ENCODE data around the gene PTPRN2. TPM values are rescaled to one million over a fixed set of nuclear protein-coding genes. Genes with fewer than 3 reads are reported as not detected.

PTPRN2 gene
- total RNA-seq, 1 donor from 2014 or later: 1.8 TPM

GRCh38 chr7:158494643-158495042, 93.0 kb downstream of the PTPRN2 start:
- Mint-ChIP-seq H3K36me3 (ENCODE audit: low read depth) (no peaks in the 10 kb centered on the region), H3K9me3 (no peaks in the 10 kb centered on the region), H3K4me1 (no peaks in the 10 kb centered on the region), H3K4me3 (no peak overlapping the region), H3K27me3 (no peaks in the 10 kb centered on the region), H3K27ac (no peak overlapping the region)
- intact Hi-C loops (cut with micrococcal nuclease): no loop called here
- ChIA-PET POLR2A (no interaction called here), CTCF (interaction anchor here (1.3 kb wide), 1 partner anchor 483 kb away, joined by 4 read pairs; no protein-coding TSS in a partner anchor)
- DNase-seq: no peak
- no peak for ATAC-seq (ENCODE audit: low read depth)
- TF ChIP-seq, protein P1, sequence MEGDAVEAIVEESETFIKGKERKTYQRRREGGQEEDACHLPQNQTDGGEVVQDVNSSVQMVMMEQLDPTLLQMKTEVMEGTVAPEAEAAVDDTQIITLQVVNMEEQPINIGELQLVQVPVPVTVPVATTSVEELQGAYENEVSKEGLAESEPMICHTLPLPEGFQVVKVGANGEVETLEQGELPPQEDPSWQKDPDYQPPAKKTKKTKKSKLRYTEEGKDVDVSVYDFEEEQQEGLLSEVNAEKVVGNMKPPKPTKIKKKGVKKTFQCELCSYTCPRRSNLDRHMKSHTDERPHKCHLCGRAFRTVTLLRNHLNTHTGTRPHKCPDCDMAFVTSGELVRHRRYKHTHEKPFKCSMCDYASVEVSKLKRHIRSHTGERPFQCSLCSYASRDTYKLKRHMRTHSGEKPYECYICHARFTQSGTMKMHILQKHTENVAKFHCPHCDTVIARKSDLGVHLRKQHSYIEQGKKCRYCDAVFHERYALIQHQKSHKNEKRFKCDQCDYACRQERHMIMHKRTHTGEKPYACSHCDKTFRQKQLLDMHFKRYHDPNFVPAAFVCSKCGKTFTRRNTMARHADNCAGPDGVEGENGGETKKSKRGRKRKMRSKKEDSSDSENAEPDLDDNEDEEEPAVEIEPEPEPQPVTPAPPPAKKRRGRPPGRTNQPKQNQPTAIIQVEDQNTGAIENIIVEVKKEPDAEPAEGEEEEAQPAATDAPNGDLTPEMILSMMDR (IDR thresholded peaks at IDR 0.05): no peak

GRCh38 chr7:158494162-158494586, 93.4 kb downstream of the PTPRN2 start:
- no peaks in the 10 kb centered on the region for H3K27me3 Mint-ChIP-seq
- intact Hi-C loops (cut with micrococcal nuclease): no loop called here
- H3K4me1 Mint-ChIP-seq: no peaks in the 10 kb centered on the region
- no peak overlapping the region for H3K27ac Mint-ChIP-seq
- H3K9me3 Mint-ChIP-seq: no peaks in the 10 kb centered on the region
- no peak overlapping the region for H3K4me3 Mint-ChIP-seq
- TF ChIP-seq, protein P1 (IDR thresholded peaks at IDR 0.05): no peak
- CTCF ChIA-PET: interaction anchor here (1.3 kb wide), 1 partner anchor 483 kb away, joined by 4 read pairs; no protein-coding TSS in a partner anchor
- ATAC-seq (ENCODE audit: low read depth): no peak
- POLR2A ChIA-PET: no interaction called here
- no peak for DNase-seq
- no peaks in the 10 kb centered on the region for H3K36me3 Mint-ChIP-seq (ENCODE audit: low read depth)

DNA sequence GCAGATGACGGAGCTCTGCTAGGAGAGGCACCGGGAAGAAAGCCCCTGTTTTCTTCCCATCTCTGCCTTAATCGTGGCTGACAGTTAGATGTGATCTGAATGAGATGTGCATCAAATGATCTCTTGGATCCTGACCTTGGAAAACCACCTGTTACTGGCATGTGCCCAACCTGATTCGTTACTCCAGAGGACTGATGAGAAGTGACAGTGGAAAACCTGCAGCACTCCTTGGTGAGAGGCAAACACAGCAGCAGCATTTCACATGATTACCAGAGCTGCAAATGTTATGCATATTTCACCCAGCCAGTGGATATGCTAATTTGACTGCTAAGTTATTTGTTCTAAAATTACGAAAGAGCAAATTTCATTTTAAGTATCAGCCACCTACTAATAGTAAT, 95.3 kb downstream of the PTPRN2 start:
- CTCF ChIA-PET: no interaction called here
- ATAC-seq (ENCODE audit: low read depth) (no peak), DNase-seq (no peak)
- TF ChIP-seq, protein P1 (IDR thresholded peaks at IDR 0.05): no peak
- Mint-ChIP-seq H3K4me1 (no peaks in the 10 kb centered on the region), H3K4me3 (no peak overlapping the region), H3K27me3 (no peaks in the 10 kb centered on the region), H3K27ac (no peak overlapping the region), H3K36me3 (ENCODE audit: low read depth) (no peaks in the 10 kb centered on the region), H3K9me3 (no peaks in the 10 kb centered on the region)
- intact Hi-C loops (cut with micrococcal nuclease): no loop called here
- POLR2A ChIA-PET: no interaction called here

GRCh38 chr7:158491094-158491493, 96.5 kb downstream of the PTPRN2 start:
- DNase-seq: no peak
- intact Hi-C loops (cut with micrococcal nuclease): no loop called here
- Mint-ChIP-seq H3K9me3 (no peaks in the 10 kb centered on the region), H3K4me3 (no peak overlapping the region), H3K36me3 (ENCODE audit: low read depth) (no peaks in the 10 kb centered on the region), H3K4me1 (no peaks in the 10 kb centered on the region), H3K27ac (no peak overlapping the region), H3K27me3 (no peaks in the 10 kb centered on the region)
- POLR2A ChIA-PET: no interaction called here
- TF ChIP-seq, protein P1 (IDR thresholded peaks at IDR 0.05): no peak
- no peak for ATAC-seq (ENCODE audit: low read depth)
- CTCF ChIA-PET: no interaction called here

DNA sequence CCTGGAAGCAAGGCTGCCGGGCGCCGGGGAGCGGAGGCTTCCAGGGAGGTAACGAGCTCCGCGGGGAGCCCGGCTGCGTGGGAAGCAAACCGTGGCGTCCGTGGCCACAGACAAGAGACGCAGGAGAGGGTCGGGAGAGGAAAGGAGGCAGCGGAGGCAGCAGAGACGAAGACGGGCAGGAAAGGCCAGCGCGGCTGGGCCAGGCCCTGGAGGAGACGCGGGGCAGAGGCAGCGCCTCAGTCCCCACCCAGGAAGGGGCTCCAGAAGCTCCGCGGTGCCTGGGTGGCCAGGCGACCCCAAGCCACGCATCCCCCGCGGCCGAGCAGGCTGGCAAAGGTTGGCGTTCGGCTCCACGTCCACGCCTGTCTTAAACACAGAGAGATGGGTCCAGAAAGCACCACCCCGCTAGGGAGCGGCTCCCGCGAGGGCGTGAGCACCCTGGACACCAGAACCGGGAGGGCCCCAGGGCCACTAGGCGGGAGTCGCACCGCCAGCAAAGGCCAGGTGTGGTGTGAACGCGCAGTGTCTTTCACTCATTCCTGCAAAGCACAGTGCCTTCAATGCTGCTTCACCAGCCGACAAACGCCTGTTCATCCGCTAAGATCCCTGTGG, 97.3 kb downstream of the PTPRN2 start:
- H3K36me3 Mint-ChIP-seq (ENCODE audit: low read depth): no peaks in the 10 kb centered on the region
- H3K4me1 Mint-ChIP-seq: no peaks in the 10 kb centered on the region
- intact Hi-C loops (cut with micrococcal nuclease): no loop called here
- TF ChIP-seq, protein P1 (IDR thresholded peaks at IDR 0.05): no peak
- no peak overlapping the region for H3K4me3 Mint-ChIP-seq
- CTCF ChIA-PET: no interaction called here
- DNase-seq (no peak), ATAC-seq (ENCODE audit: low read depth) (no peak)
- H3K9me3 Mint-ChIP-seq: no peaks in the 10 kb centered on the region
- POLR2A ChIA-PET: no interaction called here
- H3K27ac Mint-ChIP-seq: no peak overlapping the region
- H3K27me3 Mint-ChIP-seq: no peaks in the 10 kb centered on the region
